GM12891 (cell line): ENCODE measurements around the gene SPDYE6.

Experiments
- DNase-seq: peaks from one replicate; pipeline ENCODE4 v3.0.0; 2011; ENCODE audit warnings: low spot score; ENCODE audit not compliant: insufficient read length
- FAIRE-seq: peaks from 2 replicates; lab custom pipeline; 2011; peaks lifted over from hg19 to GRCh38; lab: Jason Lieb, UNC
- PAX5 ChIP-seq: IDR thresholded peaks from 2 replicates; pipeline ENCODE4 v1.6.1; 2011; ENCODE audit warnings: low read length, moderate library complexity, mild to moderate bottlenecking; ENCODE audit not compliant: insufficient read depth, severe bottlenecking
- POLR2A ChIP-seq: IDR thresholded peaks from 2 replicates; pipeline ENCODE4 v1.6.1; 2011; ENCODE audit warnings: low read depth, low read length, control low read depth
- POLR2AphosphoS5 ChIP-seq: IDR thresholded peaks from 2 replicates; pipeline ENCODE4 v1.6.1; 2011; ENCODE audit warnings: low read depth, low read length, control low read depth
- POU2F2 ChIP-seq: IDR thresholded peaks from 2 replicates; pipeline ENCODE4 v1.6.1; 2011; ENCODE audit warnings: low read depth, mild to moderate bottlenecking, control low read depth, low read length, moderate library complexity
- SPI1 ChIP-seq: IDR thresholded peaks from 2 replicates; pipeline ENCODE4 v1.6.1; 2011; ENCODE audit warnings: low read depth, low read length, control low read depth
- TAF1 ChIP-seq: IDR thresholded peaks from 2 replicates; pipeline ENCODE4 v1.6.1; 2011; ENCODE audit warnings: low read depth, low read length, control low read depth

The SPDYE6 gene

DNA sequence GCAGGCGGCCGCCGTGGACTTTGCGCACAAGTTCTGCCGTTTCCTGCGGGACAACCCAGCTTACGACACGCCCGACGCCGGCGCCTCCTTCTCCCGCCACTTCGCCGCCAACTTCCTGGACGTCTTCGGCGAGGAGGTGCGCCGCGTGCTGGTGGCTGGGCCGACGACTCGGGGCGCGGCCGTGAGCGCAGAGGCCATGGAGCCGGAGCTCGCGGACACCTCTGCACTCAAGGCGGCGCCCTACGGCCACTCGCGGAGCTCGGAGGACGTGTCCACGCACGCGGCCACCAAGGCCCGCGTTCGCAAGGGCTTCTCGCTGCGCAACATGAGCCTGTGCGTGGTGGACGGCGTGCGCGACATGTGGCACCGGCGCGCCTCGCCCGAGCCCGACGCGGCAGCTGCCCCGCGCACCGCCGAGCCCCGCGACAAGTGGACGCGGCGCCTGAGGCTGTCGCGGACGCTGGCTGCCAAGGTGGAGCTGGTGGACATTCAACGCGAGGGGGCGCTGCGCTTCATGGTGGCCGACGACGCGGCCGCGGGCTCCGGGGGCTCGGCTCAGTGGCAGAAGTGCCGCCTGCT is 55.5 kb downstream of the SPDYE6 start:
- DNase-seq (no peak), FAIRE-seq (no peak)
- TF ChIP-seq POU2F2 (no peak), POLR2A (no peak), TAF1 (no peak), POLR2AphosphoS5 (no peak), SPI1 (no peak), PAX5 (no peak)

DNA sequence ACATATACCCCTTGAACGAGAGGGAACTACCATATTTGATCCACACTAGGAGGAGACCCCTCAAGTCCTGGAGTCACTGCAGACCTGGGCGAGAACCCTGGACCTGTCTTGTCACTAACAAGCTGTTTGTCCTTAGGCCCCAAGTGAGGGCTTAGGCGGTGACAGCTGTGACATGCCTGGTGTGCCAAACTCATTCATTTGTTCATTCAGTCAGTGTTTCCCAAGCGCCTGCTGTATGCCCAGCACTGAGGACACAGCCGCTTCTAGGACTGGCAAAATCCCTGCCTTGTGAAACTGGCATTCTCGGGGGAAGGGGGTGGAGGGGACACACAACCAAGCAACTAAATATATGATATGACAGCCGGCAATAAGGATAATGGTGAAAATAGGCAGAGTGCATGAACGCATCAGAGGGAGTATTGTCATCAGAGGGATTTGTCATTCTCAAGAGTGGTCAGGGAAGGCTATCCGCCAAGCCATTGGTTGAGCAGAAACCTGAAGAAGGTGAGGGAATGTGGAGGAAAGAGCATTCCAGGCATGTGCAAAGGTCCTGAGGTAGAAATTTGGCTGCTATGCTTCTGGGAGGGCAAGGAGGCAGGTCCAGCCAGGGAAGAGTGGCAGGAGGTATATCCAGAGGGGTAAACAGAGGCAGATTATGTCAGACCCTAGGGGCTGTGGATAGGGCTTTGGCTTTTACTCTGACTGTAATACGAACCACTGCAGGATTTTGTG is 58.6 kb downstream of the SPDYE6 start:
- peak; percentile 64 for FAIRE-seq
- TF ChIP-seq POLR2A = no peak
- TF ChIP-seq SPI1 = no peak
- TF ChIP-seq POLR2AphosphoS5 = no peak
- TF ChIP-seq PAX5 = no peak
- TF ChIP-seq TAF1 = no peak
- no peak for TF ChIP-seq POU2F2

DNA sequence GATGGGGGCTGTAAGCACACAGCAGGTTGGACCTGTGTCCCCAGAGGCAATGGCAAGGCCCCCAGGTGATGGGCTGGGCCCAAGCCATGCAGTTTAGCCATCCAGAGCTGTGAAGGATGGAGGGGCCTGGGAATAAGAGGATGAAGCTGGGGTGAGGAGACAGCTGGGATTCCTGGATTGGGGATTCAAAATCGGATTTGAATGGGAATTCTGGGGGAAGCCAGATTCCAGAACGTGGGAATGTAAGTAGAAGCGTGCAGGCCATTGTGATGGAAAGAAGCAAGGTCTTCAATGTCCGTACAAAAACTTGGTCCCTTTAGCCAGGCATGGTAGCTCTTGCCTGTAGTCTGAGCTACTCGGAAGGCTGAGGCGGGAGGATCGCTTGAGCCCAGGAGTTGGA is 59.7 kb downstream of the SPDYE6 start:
- FAIRE-seq (no peak), DNase-seq (no peak)
- TF ChIP-seq POU2F2 = no peak

More for the DNA sequence above, 58.6 kb downstream of the SPDYE6 start:
- DNase-seq = no peak

DNA sequence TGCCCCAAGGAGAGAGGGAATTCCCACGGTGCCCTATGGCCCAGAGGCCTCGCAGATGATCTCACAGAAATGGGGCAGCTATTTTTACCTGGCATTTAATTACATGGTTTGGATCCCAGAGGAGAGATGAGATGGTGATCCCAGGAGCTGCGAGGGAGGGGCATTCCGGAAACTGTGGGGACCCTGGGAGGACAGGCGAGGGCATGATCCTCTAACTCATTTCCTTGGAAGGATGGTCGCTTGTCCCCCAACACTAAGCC is 60.1 kb downstream of the SPDYE6 start:
- DNase-seq (no peak), FAIRE-seq (peak; percentile 9)
- no peak for TF ChIP-seq PAX5
- TF ChIP-seq POLR2AphosphoS5 = no peak
- no peak for TF ChIP-seq SPI1
- TF ChIP-seq TAF1 = no peak
- TF ChIP-seq POU2F2 = no peak
- no peak for TF ChIP-seq POLR2A
